Mesenchymal stem cell (in vitro differentiated cells and primary cell): ENCODE measurements around the gene BCL2L2.

Source experiments
- DNase-seq: peaks from one replicate; pipeline ENCODE4 v3.0.0-alpha.2; 2013
- H2AFZ ChIP-seq: one replicate; pipeline ENCODE4 v1.6.1; 2013; ENCODE audit warnings: low read depth, mild to moderate bottlenecking, control low read depth, inconsistent platforms, low read length, moderate library complexity
- H2AK5ac ChIP-seq: 2 replicates; pipeline ENCODE4 v1.6.1; 2013; ENCODE audit warnings: low read length, moderate library complexity, mild to moderate bottlenecking, inconsistent platforms; ENCODE audit not compliant: severe bottlenecking
- H2BK120ac ChIP-seq: one replicate; pipeline ENCODE4 v1.6.1; 2013; ENCODE audit warnings: low read depth, mild to moderate bottlenecking, inconsistent platforms, low read length, moderate library complexity
- H2BK12ac ChIP-seq, 2 experiments: one replicate each; pipeline ENCODE4 v1.6.1; 2013; ENCODE audit warnings: inconsistent platforms in 2 of 2, low read length in 2 of 2, mild to moderate bottlenecking in 2 of 2, moderate library complexity in 2 of 2, control low read depth in 1 of 2
- H2BK15ac ChIP-seq: one replicate; pipeline ENCODE4 v1.6.1; 2013; ENCODE audit warnings: mild to moderate bottlenecking, low read depth, inconsistent platforms; ENCODE audit not compliant: poor library complexity, severe bottlenecking
- H2BK5ac ChIP-seq: 2 replicates; pipeline ENCODE4 v1.6.1; 2013; ENCODE audit warnings: low read depth, mild to moderate bottlenecking, low read length, control low read depth, inconsistent platforms; ENCODE audit not compliant: poor library complexity, severe bottlenecking
- H3K14ac ChIP-seq, 2 experiments: one replicate each; pipeline ENCODE4 v1.6.1; 2013; ENCODE audit warnings: inconsistent platforms in 2 of 2, low read length in 2 of 2, control low read depth in 1 of 2, mild to moderate bottlenecking in 1 of 2, moderate library complexity in 1 of 2
- H3K18ac ChIP-seq, 2 experiments: one replicate each; pipeline ENCODE4 v1.6.1; 2013; ENCODE audit warnings: inconsistent platforms in 2 of 2, low read length in 2 of 2, control low read depth in 1 of 2, low read depth in 1 of 2, mild to moderate bottlenecking in 1 of 2
- H3K23ac ChIP-seq, 2 experiments: one replicate each; pipeline ENCODE4 v1.6.1; 2013; ENCODE audit warnings: inconsistent platforms in 2 of 2, low read length in 2 of 2, mild to moderate bottlenecking in 2 of 2, moderate library complexity in 2 of 2, control low read depth in 1 of 2
- H3K27ac ChIP-seq: 2 replicates; pipeline ENCODE4 v1.5.1; 2013; ENCODE audit warnings: mild to moderate bottlenecking, moderate library complexity, low read length, control low read depth, inconsistent platforms; ENCODE audit not compliant: poor library complexity, severe bottlenecking
- H3K27me3 ChIP-seq, 2 experiments: 2 replicates each; pipeline versions ENCODE4 v1.6.1 to v1.7.0; 2013; ENCODE audit warnings: low read length in 2 of 2, mild to moderate bottlenecking in 2 of 2, moderate library complexity in 2 of 2, control low read depth in 1 of 2, inconsistent platforms in 1 of 2; ENCODE audit not compliant: control insufficient read depth in 1 of 2, insufficient read depth in 1 of 2
- H3K36me3 ChIP-seq, 2 experiments: 2 replicates each; pipeline versions ENCODE4 v1.6.1 to v1.7.0; 2013; ENCODE audit warnings: low read length in 2 of 2, control low read depth in 1 of 2, inconsistent platforms in 1 of 2, low read depth in 1 of 2, mild to moderate bottlenecking in 1 of 2; ENCODE audit not compliant: insufficient read depth in 2 of 2, control insufficient read depth in 1 of 2
- H3K4ac ChIP-seq, 2 experiments: one replicate each; pipeline ENCODE4 v1.6.1; 2013; ENCODE audit warnings: inconsistent platforms in 2 of 2, low read length in 2 of 2, mild to moderate bottlenecking in 2 of 2, moderate library complexity in 2 of 2, control low read depth in 1 of 2, low read depth in 1 of 2
- H3K4me1 ChIP-seq: 2 replicates; pipeline ENCODE4 v1.6.1; 2013; ENCODE audit warnings: low read depth, low read length, control low read depth; ENCODE audit not compliant: control insufficient read depth, insufficient read depth
- H3K4me2 ChIP-seq: 2 replicates; pipeline ENCODE4 v1.6.1; 2013; ENCODE audit warnings: low read length, mild to moderate bottlenecking, inconsistent platforms; ENCODE audit not compliant: poor library complexity, severe bottlenecking
- H3K4me3 ChIP-seq, 2 experiments: 2 replicates each; pipeline versions ENCODE4 v1.5.1 to v1.7.0; 2013; ENCODE audit warnings: low read length in 2 of 2, mild to moderate bottlenecking in 2 of 2, control low read depth in 1 of 2, low read depth in 1 of 2; ENCODE audit not compliant: insufficient read depth in 1 of 2
- H3K79me1 ChIP-seq: replicated peaks from 2 replicates; pipeline ENCODE4 v1.6.1; 2013; ENCODE audit warnings: mild to moderate bottlenecking, control low read depth, low read length, inconsistent platforms; ENCODE audit not compliant: poor library complexity, severe bottlenecking
- H3K9ac ChIP-seq: 2 replicates; pipeline ENCODE4 v1.7.0; 2013; ENCODE audit warnings: mild to moderate bottlenecking, low read length, moderate library complexity
- H3K9me3 ChIP-seq: 2 replicates; pipeline ENCODE4 v1.7.0; 2013; ENCODE audit warnings: mild to moderate bottlenecking, low read length; ENCODE audit not compliant: control insufficient read depth
- H4K8ac ChIP-seq: one replicate; pipeline ENCODE4 v1.6.1; 2013; ENCODE audit warnings: inconsistent platforms, mild to moderate bottlenecking, low read length, moderate library complexity
- H4K91ac ChIP-seq: one replicate; pipeline ENCODE4 v1.6.1; 2013; ENCODE audit warnings: mild to moderate bottlenecking, low read length, inconsistent platforms
- WGBS: methylation state at CpG from one replicate; pipeline ENCODE4 v1.1.7; 2013; ENCODE audit warnings: mixed read lengths; 5-methylcytosine and 5-hydroxymethylcytosine counted together

The BCL2L2 gene

GRCh38 chr14:23347406-23348296, 41.0 kb downstream of the BCL2L2 start:
- H2AFZ ChIP-seq: no peak overlapping the region
- no peak overlapping the region for H3K23ac ChIP-seq
- H4K8ac ChIP-seq: no peak overlapping the region
- H3K4ac ChIP-seq: no peak overlapping the region
- no peak overlapping the region for H2BK12ac ChIP-seq
- H2BK120ac ChIP-seq: no peak overlapping the region
- no peak overlapping the region for H3K9ac ChIP-seq
- no peak overlapping the region for H3K18ac ChIP-seq
- peaks cover 5% of the 10 kb centered on the region for H3K79me1 ChIP-seq
- WGBS: 98% methylated on average over 18 of the region's 19 CpGs
- no peak overlapping the region for H3K27ac ChIP-seq
- H3K14ac ChIP-seq: no peak overlapping the region
- peaks cover 9% of the 10 kb centered on the region for H3K4me1 ChIP-seq
- no peak overlapping the region for H2BK15ac ChIP-seq
- H3K4me3 ChIP-seq: no peak overlapping the region
- H3K36me3 ChIP-seq: peaks cover 0 to 32% of the 10 kb centered on the region in 2 experiments
- H3K9me3 ChIP-seq: no peaks in the 10 kb centered on the region
- no peak for DNase-seq
- no peak overlapping the region for H2AK5ac ChIP-seq
- H3K4me2 ChIP-seq: no peak overlapping the region
- H2BK5ac ChIP-seq: no peak overlapping the region
- peaks cover 0 to 11% of the 10 kb centered on the region in 2 experiments for H3K27me3 ChIP-seq
- H4K91ac ChIP-seq: no peak overlapping the region

- Histone ChIP-seq H4K8ac (no peak overlapping the region), H2BK120ac (no peak overlapping the region), H3K4ac (no peak overlapping the region), H2BK12ac (no peak overlapping the region), H3K36me3 (peaks cover 0 to 32% of the 10 kb centered on the region in 2 experiments), H3K4me2 (no peak overlapping the region), H3K9me3 (no peaks in the 10 kb centered on the region), H3K79me1 (peaks cover 5% of the 10 kb centered on the region), H2AK5ac (no peak overlapping the region), H2BK5ac (no peak overlapping the region), H3K4me1 (peaks cover 9% of the 10 kb centered on the region), H2AFZ (no peak overlapping the region), H3K18ac (no peak overlapping the region), H3K9ac (no peak overlapping the region), H4K91ac (no peak overlapping the region), H3K27ac (no peak overlapping the region), H3K23ac (no peak overlapping the region), H3K14ac (no peak overlapping the region), H2BK15ac (no peak overlapping the region), H3K4me3 (no peak overlapping the region), H3K27me3 (peaks cover 0 to 8% of the 10 kb centered on the region in 2 experiments)
- WGBS: 93% methylated on average over 5 of the region's 6 CpGs
- DNase-seq: no peak
These were observed 41.6 kb downstream of the BCL2L2 start for GRCh38 chr14:23348297-23348655.

- H2BK15ac ChIP-seq: no peak overlapping the region
- DNase-seq: no peak
- H2BK5ac ChIP-seq: no peak overlapping the region
- H3K4me3 ChIP-seq: no peak overlapping the region
- H3K9ac ChIP-seq: no peak overlapping the region
- H3K23ac ChIP-seq: no peak overlapping the region
- peaks cover 9% of the 10 kb centered on the region for H3K4me1 ChIP-seq
- no peak overlapping the region for H4K91ac ChIP-seq
- no peak overlapping the region for H3K14ac ChIP-seq
- H3K79me1 ChIP-seq: peaks cover 5% of the 10 kb centered on the region
- H3K18ac ChIP-seq: no peak overlapping the region
- H4K8ac ChIP-seq: no peak overlapping the region
- H3K27me3 ChIP-seq: peaks cover 0 to 10% of the 10 kb centered on the region in 2 experiments
- no peak overlapping the region for H2AK5ac ChIP-seq
- 83% methylated on average over 5 of the region's 8 CpGs for WGBS
- H2BK12ac ChIP-seq: no peak overlapping the region
- no peak overlapping the region for H2AFZ ChIP-seq
- H2BK120ac ChIP-seq: no peak overlapping the region
- H3K9me3 ChIP-seq: no peaks in the 10 kb centered on the region
- H3K27ac ChIP-seq: no peak overlapping the region
- H3K4ac ChIP-seq: no peak overlapping the region
- H3K4me2 ChIP-seq: no peak overlapping the region
- H3K36me3 ChIP-seq: peaks cover 0 to 32% of the 10 kb centered on the region in 2 experiments
These were observed 42.7 kb downstream of the BCL2L2 start for GRCh38 chr14:23349156-23349845.
